HEK293T (cell line): Measurements from ENCODE around the gene PCNX1.

Experiments
- BHLHE40 ChIP-seq: fragments of 450-650 bp; IDR thresholded peaks from 2 replicates; pipeline ENCODE4 v1.6.1; 2016; ENCODE audit warnings: mild to moderate bottlenecking, moderate library complexity, borderline replicate concordance
- ELF4 ChIP-seq: fragments of 450-650 bp; IDR thresholded peaks from 2 replicates; pipeline ENCODE4 v1.6.1; 2017; ENCODE audit warnings: antibody characterized with exemption
- FOXM1 ChIP-seq: fragments of 450-650 bp; IDR thresholded peaks from 2 replicates; pipeline ENCODE4 v1.6.1; 2017; ENCODE audit warnings: mild to moderate bottlenecking, borderline replicate concordance
- HDGF ChIP-seq: fragments of 450-650 bp; IDR thresholded peaks from 2 replicates; pipeline ENCODE4 v1.6.1; 2017; ENCODE audit warnings: antibody characterized with exemption, borderline replicate concordance
- LEF1 ChIP-seq: fragments of 450-650 bp; IDR thresholded peaks from 2 replicates; pipeline ENCODE4 v1.6.1; 2017; ENCODE audit warnings: mild to moderate bottlenecking, borderline replicate concordance
- SP1 ChIP-seq: fragments of 450-650 bp; IDR thresholded peaks from 2 replicates; pipeline ENCODE4 v1.6.1; 2017
- TARDBP ChIP-seq: fragments of 450-650 bp; IDR thresholded peaks from 2 replicates; pipeline ENCODE4 v1.6.1; 2016
- ZNF384 ChIP-seq: fragments of 450-650 bp; IDR thresholded peaks from 2 replicates; pipeline ENCODE4 v1.6.1; 2016
- TF ChIP-seq, protein P1 (sequence below): fragments of 450-650 bp; IDR thresholded peaks from 2 replicates; pipeline ENCODE4 v1.6.1; 2016

DNA sequence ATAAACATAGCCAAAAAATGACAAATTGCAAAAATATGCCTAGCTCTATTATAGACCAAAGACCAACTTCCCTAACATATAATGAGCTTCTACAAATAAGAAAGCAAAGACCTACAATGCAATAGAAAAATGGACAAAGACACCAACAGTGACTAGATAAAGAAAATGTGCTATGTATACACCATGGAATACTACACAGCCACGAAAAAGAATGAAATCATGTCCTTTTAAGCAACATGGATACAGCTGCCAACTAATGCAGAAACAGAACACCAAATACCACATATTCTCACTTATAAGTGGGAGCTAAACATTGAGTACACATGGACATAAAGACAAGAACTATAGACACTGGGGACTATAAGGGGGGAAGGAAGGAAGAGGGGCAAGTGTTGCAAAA is 10.9 kb upstream of the PCNX1 start:
- TF ChIP-seq TARDBP (no peak), ZNF384 (no peak), ELF4 (no peak), LEF1 (no peak), BHLHE40 (no peak), SP1 (no peak), FOXM1 (no peak), HDGF (no peak)
- TF ChIP-seq, protein P1, sequence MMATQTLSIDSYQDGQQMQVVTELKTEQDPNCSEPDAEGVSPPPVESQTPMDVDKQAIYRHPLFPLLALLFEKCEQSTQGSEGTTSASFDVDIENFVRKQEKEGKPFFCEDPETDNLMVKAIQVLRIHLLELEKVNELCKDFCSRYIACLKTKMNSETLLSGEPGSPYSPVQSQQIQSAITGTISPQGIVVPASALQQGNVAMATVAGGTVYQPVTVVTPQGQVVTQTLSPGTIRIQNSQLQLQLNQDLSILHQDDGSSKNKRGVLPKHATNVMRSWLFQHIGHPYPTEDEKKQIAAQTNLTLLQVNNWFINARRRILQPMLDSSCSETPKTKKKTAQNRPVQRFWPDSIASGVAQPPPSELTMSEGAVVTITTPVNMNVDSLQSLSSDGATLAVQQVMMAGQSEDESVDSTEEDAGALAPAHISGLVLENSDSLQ = no peak
